Measurements from ENCODE around the gene COL6A5.

DNA sequence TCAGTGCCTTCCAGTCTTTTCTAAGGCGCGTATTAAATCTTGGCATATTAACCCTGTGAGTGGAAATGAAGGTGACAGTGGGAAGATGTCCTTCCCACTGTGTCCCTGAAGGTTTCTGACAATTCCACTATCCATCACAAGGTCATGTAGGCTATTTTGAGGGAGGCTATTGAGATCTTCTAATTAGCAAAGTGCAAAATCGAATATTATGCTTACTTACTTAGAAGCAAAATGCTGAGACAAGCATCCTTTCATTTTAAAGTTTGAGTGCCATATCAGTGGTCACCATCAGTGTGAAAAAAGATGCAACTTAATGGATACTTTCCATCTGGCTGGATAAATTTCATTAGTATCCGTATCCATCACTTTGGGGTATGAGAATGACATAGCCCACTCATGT lies 77.6 kb downstream of the COL6A5 start:
- TF ChIP-seq POLR2A (IDR thresholded peaks at IDR 0.05): no peak
- no peak for TF ChIP-seq POLR2AphosphoS5 (IDR thresholded peaks at IDR 0.05)

Data from spleen (tissue), 3 donors.